ENCODE measurements around the gene TENM3. TPM values are rescaled to one million over a fixed set of nuclear protein-coding genes. Genes with fewer than 3 reads are reported as not detected.

TENM3 gene
- total RNA-seq, 1 donor from 2014 or later: 2.8 TPM

DNA sequence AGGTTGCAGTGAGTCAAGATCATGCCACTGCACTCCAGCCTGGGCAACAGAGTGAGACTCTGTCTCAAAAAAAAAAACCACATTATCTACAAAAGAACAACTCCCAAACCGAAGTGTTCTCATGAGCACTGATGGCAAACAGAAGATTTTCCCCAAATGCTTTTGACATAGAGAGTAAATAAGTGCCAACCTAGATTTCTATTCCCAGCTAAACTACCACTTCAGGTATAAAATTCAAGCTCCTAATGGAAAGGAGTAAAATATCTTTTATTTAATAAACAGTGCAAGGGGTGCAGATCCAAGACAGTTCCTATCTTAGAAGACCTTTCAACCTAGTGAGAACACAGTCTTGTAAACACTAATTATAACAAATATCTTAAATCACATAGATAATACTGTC, 170.3 kb downstream of the TENM3 start:
- Histone ChIP-seq H3K4me1 (no peaks in the 10 kb centered on the region), H3K36me3 (no peaks in the 10 kb centered on the region), H3K27me3 (no peaks in the 10 kb centered on the region), H3K4me3 (no peak overlapping the region), H3K27ac (no peak overlapping the region), H3K9me3 (peaks cover 0 to 9% of the 10 kb centered on the region in 2 donors)
- intact Hi-C loops (cut with DNase I): no loop called here
- no peak for DNase-seq (ENCODE audit: low spot score in 2 of 2)
- TF ChIP-seq, protein P1, sequence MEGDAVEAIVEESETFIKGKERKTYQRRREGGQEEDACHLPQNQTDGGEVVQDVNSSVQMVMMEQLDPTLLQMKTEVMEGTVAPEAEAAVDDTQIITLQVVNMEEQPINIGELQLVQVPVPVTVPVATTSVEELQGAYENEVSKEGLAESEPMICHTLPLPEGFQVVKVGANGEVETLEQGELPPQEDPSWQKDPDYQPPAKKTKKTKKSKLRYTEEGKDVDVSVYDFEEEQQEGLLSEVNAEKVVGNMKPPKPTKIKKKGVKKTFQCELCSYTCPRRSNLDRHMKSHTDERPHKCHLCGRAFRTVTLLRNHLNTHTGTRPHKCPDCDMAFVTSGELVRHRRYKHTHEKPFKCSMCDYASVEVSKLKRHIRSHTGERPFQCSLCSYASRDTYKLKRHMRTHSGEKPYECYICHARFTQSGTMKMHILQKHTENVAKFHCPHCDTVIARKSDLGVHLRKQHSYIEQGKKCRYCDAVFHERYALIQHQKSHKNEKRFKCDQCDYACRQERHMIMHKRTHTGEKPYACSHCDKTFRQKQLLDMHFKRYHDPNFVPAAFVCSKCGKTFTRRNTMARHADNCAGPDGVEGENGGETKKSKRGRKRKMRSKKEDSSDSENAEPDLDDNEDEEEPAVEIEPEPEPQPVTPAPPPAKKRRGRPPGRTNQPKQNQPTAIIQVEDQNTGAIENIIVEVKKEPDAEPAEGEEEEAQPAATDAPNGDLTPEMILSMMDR (IDR thresholded peaks at IDR 0.05): no peak

DNA sequence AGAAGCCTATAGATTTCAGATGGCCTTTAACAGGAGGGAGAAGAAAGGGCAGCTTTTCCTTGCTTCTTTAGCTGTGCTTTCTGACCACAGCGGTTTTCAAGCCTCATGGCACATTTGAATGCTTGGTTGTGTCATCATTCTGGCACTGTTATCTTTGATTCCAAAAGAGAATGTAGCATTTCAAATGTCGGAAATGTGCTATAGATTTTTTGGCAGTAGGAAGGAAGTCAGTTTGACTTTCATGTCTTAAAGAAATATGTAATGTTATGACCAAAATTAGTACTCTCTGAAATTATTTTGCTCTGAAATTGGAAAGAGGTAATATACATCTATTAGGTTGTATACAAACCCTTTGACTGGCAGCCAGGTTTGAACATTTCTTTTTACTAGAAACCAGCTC, 171.9 kb downstream of the TENM3 start:
- no peaks in the 10 kb centered on the region for H3K27me3 ChIP-seq
- no peak for DNase-seq (ENCODE audit: low spot score in 2 of 2)
- H3K36me3 ChIP-seq: no peaks in the 10 kb centered on the region
- TF ChIP-seq, protein P1 (IDR thresholded peaks at IDR 0.05): no peak
- no peak overlapping the region for H3K27ac ChIP-seq
- intact Hi-C loops (cut with DNase I): no loop called here
- H3K4me3 ChIP-seq: no peak overlapping the region
- H3K4me1 ChIP-seq: no peaks in the 10 kb centered on the region
- H3K9me3 ChIP-seq: peaks cover 0 to 9% of the 10 kb centered on the region in 2 donors

DNA sequence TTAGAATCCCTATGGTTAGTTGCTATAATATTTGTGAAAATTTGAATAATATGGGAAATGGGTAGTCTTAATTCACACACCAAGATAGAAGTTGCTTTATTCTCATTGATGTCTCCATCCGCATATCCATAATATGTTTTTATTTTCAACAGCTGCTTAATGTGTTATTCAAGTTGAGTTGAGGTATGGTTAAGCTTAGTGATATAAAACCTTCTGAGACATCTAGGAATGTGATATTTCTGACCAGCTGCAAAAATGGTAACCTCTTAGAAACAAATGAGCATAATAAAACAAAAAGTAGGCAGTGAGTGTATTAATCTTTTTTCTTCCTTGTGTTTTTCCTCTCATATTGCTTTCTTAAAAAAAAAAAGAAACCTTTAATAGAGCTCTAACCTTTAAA, 172.9 kb downstream of the TENM3 start:
- TF ChIP-seq, protein P1 (IDR thresholded peaks at IDR 0.05): no peak
- Histone ChIP-seq H3K27me3 (no peaks in the 10 kb centered on the region), H3K9me3 (peaks cover 0 to 9% of the 10 kb centered on the region in 2 donors), H3K4me1 (no peaks in the 10 kb centered on the region), H3K36me3 (no peaks in the 10 kb centered on the region), H3K4me3 (no peak overlapping the region), H3K27ac (no peak overlapping the region)
- no peak for DNase-seq (ENCODE audit: low spot score in 2 of 2)
- intact Hi-C loops (cut with DNase I): no loop called here

DNA sequence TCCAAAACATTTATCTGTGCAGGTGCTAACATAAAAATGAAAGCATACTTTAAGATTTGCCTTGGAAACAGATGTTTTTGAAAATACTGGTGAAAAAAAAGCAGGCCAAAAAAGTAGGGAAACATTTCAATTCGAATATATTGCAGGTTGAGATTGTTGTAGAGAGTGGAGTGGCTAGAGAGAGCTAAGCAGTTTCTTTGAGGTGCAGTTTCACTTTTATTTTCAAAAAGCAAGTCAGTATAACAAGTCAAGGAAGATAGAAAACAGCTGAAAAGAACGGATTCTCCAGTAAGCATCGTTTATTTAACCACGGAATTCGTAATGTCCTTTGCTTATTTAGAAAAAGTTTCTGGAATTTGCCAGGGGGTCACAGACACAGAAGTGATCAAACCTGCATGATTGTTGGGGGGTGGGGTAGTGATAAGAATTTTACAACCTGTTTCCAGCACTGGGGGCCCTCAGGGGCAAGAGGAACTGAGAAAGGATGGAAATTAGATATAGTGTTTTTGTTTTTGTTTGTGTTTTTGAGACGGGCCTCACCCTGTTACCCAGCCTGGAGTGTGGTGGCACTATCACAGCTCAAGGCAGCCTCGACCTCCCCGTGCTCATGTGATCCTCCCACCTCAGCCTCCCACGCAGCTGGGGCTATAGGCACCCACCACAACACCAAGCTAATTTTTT, 175.0 kb downstream of the TENM3 start:
- H3K9me3 ChIP-seq: peaks cover 0 to 7% of the 10 kb centered on the region in 2 donors
- TF ChIP-seq, protein P1 (IDR thresholded peaks at IDR 0.05): no peak
- H3K27ac ChIP-seq: no peak overlapping the region
- no peaks in the 10 kb centered on the region for H3K36me3 ChIP-seq
- DNase-seq (ENCODE audit: low spot score in 2 of 2): no peak
- intact Hi-C loops (cut with DNase I): no loop called here
- no peaks in the 10 kb centered on the region for H3K4me1 ChIP-seq
- no peaks in the 10 kb centered on the region for H3K27me3 ChIP-seq
- no peak overlapping the region for H3K4me3 ChIP-seq

DNA sequence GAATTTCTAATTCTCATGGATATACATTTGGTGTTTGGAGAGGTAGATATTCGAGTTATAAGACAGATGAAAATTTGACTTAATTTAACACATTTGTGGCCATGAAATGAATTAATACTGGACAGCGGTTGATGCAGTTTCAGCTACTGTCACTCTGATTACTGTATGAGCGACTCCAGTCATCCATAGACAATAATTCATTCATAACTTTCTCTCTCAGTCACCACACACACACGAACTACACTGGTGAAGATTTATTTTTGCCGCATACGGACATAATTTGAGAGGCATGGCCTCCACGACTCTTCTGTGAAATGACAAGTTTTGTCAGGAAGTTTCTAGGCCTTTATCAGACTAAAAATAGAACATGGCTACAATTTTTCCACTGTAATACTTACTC, 177.0 kb downstream of the TENM3 start:
- H3K36me3 ChIP-seq: no peaks in the 10 kb centered on the region
- no peak overlapping the region for H3K4me3 ChIP-seq
- H3K27me3 ChIP-seq: no peaks in the 10 kb centered on the region
- H3K27ac ChIP-seq: no peak overlapping the region
- no peaks in the 10 kb centered on the region for H3K4me1 ChIP-seq
- DNase-seq (ENCODE audit: low spot score in 2 of 2): no peak
- H3K9me3 ChIP-seq: no peaks in the 10 kb centered on the region
- TF ChIP-seq, protein P1 (IDR thresholded peaks at IDR 0.05): no peak
- intact Hi-C loops (cut with DNase I): no loop called here

DNA sequence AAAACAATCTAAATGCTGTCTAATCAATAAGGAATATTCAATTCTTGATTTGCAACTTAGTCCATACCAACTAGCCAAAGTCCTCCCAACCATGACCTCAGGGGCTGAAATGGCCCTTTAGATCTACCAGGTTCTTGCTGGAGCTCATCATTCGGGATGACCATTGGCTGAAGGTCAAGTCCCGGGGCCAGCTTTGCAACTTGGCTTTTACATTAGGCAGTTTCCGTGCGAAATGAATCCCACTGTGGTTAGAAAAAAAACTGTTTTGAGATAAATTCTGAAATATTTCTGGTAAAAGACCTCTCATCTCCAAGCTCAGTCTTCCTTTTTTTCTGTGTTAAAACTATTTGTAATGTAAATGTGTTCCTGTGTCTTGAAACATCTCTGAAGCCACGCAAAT, 178.6 kb downstream of the TENM3 start:
- TF ChIP-seq, protein P1 (IDR thresholded peaks at IDR 0.05): no peak
- no peaks in the 10 kb centered on the region for H3K36me3 ChIP-seq
- no peaks in the 10 kb centered on the region for H3K9me3 ChIP-seq
- DNase-seq (ENCODE audit: low spot score in 2 of 2): no peak
- no peaks in the 10 kb centered on the region for H3K27me3 ChIP-seq
- H3K4me3 ChIP-seq: no peak overlapping the region
- no peaks in the 10 kb centered on the region for H3K4me1 ChIP-seq
- no peak overlapping the region for H3K27ac ChIP-seq
- intact Hi-C loops (cut with DNase I): no loop called here

Measured in ascending aorta (tissue), 2 donors.